ENCODE measurements around the gene SPOUT1. TPM values are rescaled to one million over a fixed set of nuclear protein-coding genes. Genes with fewer than 3 reads are reported as not detected.
A peak's percentile ranks its signal among the peaks of the same experiment; 100 is the strongest.
"Not testable (repeated sequence)": the region's sequence is repeated elsewhere in the genome, so short reads cannot be mapped to it uniquely, and the experiment has no call there.

Gene SPOUT1
- total RNA-seq, 1 donor from 2014 or later: 19.3 TPM

DNA sequence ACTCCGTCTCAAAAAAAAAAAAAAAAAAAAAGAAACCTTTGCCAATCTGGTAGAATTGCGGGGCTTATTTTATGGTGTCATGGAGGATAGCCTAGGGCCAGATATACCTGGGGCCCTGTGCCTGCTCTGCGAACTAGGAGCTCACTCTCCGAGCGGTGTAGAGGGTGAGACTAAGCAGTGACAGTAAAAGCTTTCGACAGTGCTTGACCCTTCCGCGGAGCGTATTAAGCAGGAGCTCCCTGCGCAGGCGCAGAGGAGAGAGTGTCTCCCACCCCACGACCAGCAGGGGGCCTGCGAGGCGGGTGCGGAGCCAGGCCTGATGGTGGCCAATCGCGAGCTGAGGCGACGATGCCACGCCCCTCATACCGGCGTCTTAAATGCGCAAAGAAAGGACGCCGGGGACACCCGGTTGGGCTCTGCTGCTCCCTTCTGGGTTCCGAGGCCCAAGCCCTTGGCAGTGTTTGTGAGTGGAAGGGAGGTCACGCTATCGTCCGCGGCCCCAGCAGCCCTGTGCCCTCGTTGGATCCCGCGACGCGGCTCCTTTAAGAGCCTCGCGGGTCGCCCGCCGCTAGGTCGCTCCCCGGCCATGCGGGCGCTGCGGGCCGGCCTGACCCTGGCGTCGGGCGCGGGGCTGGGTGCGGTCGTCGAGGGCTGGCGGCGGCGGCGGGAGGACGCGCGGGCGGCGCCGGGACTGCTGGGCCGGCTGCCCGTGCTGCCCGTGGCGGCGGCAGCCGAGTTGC lies 11.3 kb downstream of the SPOUT1 start, which contains the start of gene ENDOG:
Gene ENDOG, plus strand, starts transcription at position 402 of the 740 bp plus-strand sequence. Its CDS starts 185 bp downstream, at position 587.
- DNase-seq (ENCODE audit: low read depth): peak; percentile 98

DNA sequence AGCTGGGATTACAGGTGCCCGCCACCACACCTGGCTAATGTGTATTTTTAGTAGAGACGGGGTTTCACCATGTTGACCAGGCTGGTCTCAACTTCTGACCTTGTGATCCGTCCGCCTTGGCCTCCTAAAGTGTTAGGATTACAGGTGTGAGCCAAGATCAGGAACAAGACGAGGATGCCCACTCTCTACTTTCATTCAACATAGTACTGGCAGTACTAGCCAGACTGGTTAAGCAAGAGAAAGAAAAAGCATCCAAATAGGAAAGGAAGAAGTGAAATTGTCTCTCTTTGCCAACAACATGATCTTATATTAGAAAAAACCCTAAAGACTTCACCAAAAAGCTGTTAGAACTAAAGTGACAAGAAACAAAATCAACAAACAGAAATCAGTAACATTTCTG lies 18.7 kb downstream of the SPOUT1 start:
- no peak for DNase-seq (ENCODE audit: low read depth)

DNA sequence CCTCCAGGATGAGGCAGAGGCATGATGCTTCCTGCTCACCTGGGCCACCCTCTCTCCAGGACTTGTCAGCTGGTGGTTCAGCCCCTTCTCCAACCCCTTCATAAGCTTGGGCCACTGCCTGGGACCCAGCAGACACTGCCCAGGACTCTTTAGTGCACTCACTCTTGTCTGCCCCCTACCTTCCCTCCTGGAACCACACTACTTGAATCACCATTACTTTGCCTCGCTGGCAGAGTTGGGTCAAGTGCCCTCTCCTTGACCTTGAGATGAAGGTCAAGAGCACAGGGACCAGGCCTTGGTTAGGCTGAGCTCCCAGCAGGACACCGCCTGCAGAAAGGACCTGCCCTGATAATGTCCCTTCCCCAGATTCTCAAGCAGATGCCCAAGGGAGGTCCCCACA lies 19.8 kb downstream of the SPOUT1 start:
- no peak for DNase-seq (ENCODE audit: low read depth)

DNA sequence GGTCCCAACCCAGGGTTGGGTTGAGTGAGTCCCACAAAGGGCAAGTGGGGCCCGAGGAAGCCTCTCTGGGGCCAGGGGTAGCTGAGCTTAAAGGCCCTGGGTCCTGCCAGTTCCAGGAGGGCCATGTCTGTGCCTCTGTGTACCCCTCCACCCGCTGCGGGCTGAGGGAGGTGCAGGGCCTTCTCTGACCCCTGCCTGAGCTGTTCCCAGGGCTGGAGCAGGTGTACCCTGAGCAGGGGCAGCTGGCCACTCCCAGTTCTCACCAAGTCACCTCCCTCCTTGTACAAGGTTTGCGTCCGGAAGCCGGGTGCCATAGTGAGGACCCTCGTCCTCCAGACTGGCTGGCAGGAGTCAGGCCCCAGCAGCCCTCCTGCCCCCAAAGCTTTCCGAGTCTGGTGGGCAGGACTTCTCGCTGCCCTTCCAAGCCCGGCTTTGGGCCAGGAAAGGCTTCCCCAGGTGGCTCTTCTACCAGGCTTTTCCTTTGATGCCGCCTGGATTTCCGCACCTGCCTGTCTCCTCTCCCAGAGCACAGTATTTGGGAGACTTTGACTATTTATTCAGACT lies 20.5 kb downstream of the SPOUT1 start:
- no peak for DNase-seq (ENCODE audit: low read depth)

DNA sequence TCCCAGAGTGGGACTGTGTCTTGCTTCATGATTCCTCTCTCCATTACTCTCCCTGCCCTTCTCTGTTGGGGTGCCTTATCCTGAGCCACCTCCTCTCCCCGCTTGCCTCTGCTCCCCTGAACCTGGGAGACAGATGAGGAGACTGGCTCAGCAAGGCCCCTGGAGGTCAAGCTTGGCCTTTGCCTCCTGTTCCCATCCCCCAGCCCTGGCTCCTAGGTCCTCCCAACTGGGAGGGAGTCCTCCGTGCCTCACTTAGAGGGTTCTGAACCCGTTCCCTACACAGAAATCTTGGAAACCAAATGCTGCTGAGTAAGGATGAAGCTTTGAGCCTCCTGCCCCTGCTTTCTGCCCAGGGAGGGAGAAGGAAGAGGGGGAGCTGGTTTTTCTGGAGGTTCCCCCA lies 21.1 kb downstream of the SPOUT1 start:
- DNase-seq (ENCODE audit: low read depth): no peak

DNA sequence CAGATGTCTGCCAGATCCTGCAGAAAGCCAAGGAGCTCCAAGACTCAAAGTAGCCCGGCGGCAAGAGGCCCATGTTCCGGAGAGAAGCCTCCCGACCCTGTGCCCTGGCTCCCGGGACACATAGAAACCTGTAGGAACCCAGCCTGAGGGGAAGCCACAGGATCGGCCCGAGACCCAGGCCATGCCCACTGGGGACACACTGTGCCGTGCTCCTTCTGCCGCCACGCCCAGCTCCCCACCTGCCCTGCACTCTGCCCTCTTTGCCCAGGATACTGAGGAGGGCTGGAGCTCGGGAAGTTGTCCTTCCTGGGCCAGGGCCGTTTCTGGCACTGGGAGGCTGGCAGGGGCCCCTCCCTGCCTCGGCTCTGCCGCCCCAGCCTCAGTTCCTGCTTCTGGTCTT lies 21.8 kb downstream of the SPOUT1 start:
- no peak for DNase-seq (ENCODE audit: low read depth)

DNA sequence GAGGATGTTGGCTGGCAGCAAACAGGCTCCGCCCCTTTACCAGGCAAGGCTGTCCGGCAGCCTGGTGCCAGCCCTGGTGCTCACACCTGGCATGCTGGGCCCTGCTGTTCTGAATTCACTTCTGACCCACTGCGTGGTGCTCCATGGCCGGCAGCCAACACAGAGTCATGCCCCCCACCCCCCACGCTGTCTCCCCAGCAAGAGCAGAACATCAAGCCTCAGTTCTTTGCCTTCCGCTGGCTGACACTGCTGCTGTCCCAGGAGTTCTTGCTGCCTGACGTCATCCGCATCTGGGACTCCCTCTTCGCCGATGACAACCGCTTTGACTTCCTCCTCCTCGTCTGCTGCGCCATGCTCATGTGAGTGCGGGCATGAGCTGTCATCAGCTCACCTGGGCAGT lies 23.9 kb downstream of the SPOUT1 start:
- no peak for DNase-seq (ENCODE audit: low read depth)

DNA sequence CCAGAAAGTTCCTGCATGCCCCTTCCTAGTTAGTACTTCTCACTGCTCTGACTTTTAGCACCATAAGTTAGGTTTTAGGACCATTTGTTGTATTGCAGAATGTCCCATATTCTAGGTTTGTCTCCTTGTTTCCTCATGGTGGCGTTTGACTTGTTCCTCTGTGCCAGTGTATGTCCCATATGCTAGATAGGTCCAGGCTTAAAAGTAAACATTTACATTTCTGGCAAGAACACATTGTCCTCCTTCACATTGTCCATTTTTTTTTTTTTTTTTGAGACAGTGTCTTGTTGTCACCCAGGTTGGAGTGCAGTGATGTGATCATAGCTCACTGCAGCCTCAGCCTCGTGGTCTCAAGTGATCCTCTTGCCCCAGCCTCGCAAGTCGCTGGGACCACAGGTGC lies 27.1 kb downstream of the SPOUT1 start:
- DNase-seq (ENCODE audit: low read depth): no peak

DNA sequence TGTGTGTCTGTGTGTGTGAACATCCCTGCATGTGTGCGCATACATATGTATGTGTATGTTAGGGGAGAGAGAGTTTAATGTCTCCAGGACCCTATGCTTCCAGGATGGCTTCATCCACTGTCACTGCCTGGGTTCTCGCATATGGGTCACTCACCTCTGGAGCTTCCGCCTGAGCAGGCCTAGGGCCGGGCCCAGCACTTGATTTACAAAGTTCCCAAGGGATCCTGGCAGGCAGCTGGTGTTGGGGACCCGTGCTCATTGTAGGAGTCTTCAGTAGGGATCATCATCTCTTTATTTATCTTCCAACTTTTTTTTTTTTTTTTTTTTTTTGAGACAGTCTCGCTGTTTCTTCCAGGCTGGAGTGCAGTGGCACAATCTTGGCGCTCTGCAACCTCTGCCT lies 29.5 kb downstream of the SPOUT1 start:
- DNase-seq (ENCODE audit: low read depth): no peak

DNA sequence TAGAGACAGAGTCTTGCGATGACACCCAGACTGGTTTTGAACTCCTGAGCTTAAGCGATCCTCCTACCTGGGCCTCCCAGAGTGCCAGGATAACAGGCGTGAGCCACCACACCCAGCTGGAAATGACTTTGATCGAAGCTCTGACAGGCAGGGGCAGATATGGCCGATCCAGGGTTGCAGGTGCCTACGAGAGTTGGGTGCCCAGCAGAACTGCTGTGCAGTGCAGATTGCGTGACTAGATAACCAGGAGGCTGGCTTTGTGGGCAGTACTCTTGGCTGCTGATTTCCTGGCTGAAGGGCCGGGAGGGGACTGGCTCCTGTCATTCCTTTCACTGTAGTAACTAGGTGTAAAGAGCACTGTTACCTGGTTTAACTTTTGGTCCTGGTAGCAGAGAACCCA lies 30.7 kb downstream of the SPOUT1 start:
- DNase-seq (ENCODE audit: low read depth): no peak

DNA sequence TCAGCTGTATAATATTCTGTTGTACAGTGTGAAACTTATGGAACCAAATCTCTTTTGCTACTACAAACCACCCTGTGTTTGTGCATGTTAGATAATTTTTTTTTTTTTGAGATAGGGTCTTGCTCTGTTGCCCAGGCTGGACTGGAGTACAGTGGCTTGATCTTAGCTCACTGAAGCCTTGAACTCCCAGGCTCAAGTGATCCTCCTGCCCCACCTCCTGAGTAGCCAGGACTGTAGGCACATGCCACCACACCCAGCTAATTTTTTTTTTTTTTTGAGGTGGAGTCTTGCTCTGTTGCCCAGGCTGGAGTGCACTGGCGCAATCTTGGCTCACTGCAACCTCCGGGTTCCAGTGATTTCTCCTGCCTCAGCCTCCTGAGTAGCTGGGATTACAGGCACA lies 34.6 kb downstream of the SPOUT1 start:
- not testable (repeated sequence) for DNase-seq (ENCODE audit: low read depth)

DNA sequence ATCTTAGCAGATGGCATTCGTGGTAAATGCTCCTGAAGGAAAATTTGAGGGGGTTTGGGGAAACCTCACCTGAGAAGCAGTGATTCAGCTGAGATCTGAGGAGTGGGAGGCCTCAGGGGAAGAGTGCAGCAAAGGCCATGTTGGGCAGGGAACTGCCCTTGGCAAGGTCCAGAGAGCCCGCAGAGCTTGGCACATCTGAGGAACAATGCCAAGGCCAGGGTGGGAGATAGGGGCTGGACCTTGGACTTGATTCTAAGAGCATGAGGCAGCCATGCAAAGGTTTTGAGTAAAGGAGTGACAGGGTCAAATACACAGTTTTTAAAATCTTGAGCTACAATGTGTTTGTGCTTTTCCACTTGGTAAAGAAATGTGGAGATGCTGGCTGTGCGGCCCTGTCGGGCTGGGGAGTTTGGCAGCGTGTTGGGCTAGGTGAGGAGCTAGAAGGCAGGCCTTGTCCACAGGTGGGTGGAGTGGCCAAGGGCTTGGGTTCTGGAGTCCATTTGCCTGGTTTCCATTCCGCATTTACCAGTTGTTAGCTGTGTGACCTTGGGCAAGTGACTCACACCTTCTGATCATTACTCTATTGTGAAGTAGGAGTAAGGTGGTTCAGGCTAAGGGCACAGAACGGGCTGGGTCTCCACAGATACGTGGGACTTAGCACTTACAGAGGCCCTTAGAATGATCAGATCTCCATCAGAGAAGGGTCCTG lies 36.5 kb downstream of the SPOUT1 start:
- DNase-seq (ENCODE audit: low read depth): no peak

DNA sequence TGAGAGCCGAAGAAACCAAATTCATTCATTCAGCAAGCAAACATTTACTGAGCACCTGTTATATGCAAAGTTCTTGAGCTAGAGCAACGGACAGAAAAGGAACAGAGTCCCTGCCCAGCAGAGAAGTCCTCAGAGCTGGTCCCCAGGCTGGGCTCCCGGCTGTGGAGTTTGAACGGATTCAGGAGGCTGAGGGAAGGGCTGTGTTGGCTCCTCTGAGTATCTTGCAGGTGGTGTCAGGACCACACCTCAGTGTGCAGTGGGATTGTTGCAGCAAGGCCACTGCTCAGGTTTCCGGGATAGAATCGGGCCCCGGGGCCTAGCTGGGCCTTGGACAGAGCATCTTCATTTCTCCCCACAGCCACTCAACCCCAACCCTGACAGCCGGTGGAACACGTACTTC lies 37.5 kb downstream of the SPOUT1 start:
- DNase-seq (ENCODE audit: low read depth): no peak

DNA sequence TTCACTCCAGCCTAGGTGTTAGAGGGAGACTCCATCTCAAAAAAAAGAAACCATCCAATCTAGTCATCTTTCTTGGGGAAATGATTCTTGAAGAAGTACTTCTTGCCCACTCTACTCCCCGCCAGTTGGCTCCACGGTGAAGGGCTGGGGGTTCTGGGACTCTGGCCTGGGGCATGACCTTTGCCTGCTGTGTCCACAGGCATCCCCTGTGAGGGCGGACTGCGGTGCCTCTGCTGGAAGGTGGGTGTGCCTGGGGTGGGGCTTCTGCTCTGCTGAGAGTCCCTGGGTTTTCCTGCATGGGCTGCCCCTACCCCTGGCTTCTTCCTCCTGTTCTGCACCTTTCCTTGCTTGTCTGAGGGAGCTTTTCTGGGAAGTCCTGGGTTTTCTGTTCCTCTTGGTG lies 39.1 kb downstream of the SPOUT1 start:
- DNase-seq (ENCODE audit: low read depth): no peak

DNA sequence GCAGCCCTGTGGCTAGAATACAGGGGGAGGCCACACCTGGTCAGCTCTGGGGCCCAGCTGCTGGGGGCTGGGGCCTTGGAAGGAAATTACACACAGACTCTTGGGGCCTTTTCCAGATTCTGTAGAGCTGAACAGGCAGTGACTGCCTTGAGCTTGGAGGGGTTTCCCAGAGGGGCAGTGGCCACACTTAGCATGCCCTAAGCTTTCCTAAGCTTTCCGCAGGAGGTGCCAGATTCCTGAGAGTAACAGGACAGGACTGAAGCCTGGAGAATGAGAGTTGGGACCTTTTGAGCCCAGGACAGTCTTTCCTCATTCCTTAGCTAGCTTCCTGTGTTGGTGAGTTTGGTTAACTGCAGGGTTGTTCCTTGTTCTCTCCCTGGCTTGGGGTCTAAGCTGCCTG lies 41.1 kb downstream of the SPOUT1 start:
- DNase-seq (ENCODE audit: low read depth): no peak

DNA sequence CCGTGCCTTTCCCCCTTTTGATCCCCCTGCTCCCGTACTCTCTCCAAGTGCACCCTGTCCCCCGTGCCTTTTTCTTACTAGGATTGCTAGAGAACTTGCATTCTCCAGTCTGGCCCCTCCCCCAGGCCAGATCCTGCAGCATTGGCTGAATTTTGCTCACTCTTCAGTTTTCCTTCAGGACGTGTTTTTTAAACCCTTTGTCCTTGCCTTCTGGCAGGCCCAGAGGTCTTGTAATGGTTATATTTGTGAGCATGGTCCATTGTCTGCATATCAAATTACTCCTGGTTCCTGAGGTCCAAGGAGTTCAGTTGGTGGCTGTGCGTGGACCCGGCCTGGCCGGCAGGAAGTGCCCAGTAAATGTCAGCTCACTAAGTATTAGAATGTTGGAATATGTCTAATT lies 41.9 kb downstream of the SPOUT1 start:
- peak; percentile 21 for DNase-seq (ENCODE audit: low read depth)

DNA sequence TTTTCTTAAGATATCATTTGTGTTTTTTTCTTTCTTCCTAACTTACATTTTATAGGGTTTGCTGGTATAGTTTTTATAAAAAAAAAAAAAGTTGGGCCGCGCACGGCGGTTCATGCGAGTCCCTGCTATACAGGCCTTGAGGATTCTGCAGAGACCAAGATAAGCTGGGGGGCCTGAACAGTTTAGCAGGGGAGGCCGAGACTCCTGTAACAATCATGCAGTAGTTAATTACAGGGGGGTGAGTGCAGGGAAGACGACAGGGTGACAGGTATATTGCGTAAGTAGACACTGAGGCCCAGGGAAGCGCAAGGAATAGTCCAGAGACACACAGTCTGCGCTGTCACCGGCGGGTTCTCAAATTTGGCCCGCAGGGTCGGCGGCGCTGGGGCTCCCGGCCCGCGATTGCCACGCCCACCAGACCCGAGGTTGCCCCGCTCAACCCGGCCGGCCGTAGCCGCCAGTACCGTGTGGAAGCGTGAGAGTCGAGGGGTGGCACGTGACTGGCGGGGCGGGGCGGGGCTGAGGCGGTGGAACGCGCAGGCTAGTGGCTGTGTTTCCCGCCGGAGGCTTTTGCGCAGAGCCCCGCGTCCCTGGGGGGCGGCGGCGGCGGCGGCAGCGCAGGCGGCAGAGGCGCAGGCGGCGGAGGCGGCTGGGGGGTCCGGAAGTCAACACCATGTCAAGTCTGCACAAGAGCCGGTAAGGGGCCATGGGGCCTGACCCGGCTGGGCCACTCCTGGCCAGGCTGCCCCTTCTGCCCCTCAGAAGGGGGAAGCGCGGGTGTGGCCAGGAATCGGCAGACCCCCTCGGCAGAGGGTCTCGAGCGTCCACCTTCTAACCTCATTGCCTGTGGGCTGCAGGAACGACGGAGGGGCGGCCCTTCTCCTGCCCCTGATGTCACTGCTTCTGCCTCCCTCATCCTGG lies 42.7 kb downstream of the SPOUT1 start, which contains the start of gene TBC1D13:
Gene TBC1D13, plus strand, starts transcription at position 573 of the 921 bp plus-strand sequence. Its CDS starts 101 bp downstream, at position 674.
- peak; percentile 89 for DNase-seq (ENCODE audit: low read depth)

DNA sequence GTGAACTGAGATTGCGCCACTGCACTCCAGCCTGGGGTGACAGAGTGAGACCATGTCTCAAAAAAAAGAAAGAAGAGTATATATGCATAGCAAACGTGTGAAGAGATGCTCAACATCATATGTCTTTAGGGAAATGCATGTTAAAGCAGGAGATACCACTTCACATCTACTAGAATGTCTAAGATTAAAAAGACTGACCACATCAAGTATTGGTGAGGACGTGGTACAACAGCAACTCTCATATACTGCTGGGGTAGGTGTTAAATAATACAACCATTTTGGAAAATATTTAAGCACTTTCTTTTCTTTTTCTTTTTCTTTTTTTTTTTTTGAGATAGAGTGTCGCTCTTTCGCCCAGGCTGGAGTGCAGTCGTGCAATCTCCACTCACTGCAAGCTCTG lies 44.2 kb downstream of the SPOUT1 start:
- no peak for DNase-seq (ENCODE audit: low read depth)

DNA sequence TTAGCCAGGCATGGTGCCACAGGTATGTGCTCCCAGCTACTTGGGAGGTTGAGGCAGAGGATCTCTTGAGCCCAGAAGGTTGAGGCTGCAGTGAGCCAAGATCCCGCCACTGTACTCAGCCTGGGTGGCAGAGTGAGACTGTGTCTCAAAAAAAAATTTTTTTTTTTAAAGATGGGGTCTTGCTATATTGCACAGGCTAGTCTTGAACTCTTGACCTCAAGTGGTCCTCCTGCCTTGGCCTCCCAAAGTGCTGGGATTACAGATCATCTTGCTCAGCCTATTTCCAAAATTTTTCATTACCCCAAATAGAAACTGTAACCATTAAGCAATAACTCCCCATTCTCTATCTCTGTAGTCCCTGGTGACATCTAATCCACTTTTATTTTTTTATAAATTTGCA lies 46.9 kb downstream of the SPOUT1 start:
- DNase-seq (ENCODE audit: low read depth): no peak

DNA sequence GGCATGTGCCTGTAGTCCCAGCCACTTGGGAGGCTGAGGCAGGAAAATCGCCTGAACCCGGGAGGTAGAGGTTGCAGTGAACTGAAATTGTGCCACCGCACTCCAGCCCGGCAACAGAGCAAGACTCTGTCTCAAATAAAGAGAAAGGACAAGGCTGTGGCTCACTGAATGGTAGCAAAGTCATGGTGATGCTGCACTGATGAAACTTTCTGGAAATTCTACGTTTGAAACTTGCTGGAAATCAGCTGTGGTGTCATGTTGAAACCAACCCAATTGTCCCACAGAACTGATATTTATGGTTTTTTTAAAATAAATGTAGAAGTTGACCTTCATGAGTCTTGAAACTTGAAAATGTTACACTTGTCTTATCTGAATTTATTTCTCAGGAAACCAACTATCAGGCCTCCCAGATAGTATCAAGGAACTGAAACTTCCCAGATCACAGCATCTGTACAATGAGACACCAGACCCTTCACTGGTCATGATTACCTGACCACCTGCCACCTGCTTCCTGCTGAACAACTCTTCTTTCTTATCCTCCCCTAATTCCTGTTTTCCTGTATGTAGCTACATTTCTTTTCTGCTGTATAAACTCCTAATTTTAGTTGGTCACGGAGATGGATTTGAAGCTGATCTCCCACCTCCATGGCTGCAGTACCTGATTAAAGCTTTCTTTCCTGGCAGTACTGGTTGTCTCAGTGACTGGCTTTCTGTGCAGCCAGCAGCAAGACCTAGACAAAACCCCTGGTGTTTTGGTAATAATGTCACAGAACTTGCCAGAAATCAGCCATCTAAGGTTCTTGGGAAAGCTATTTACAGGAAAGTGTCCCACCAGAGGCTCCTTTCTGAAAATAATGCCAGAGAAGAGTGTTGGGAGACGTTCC lies 48.2 kb downstream of the SPOUT1 start:
- no peak for DNase-seq (ENCODE audit: low read depth)

All from myocyte (in vitro differentiated cells).